HepG2 (cell line): ENCODE data around the gene CCDC192. TPM values are rescaled to one million over a fixed set of nuclear protein-coding genes. Genes with fewer than 3 reads are reported as not detected.
"Not testable (repeated sequence)": the region's sequence is repeated elsewhere in the genome, so short reads cannot be mapped to it uniquely, and the experiment has no call there.

ENCODE experiments used
- ATAC-seq: fragments of 200-7000 bp; cut with Tn5 transposase; 3 replicates; pipeline ENCODE4 v1.9.1; 2020; ENCODE audit warnings: mild to moderate bottlenecking, moderate library complexity
- BruUV-seq: library from RNA; stranded (reverse); fragments of 400-500 nt; replicated peaks from 2 replicates; lab custom pipeline; 2021; lab: Mats Ljungman, UMichigan
- CTCF ChIA-PET: fragments of 300-600 bp; formaldehyde crosslinking; extraction: SDS; loops from one replicate; lab custom pipeline; 2021; ENCODE audit warnings: low total read pairs, inconsistent platforms, low intra/inter-chr PET ratio; lab: Yijun Ruan, JAX
- POLR2A ChIA-PET: fragments of 350-600 bp; sonication (Branson Sonifier 250); formaldehyde crosslinking; loops from one replicate; lab custom pipeline; 2020; ENCODE audit warnings: antibody characterized with exemption, inconsistent platforms; lab: Yijun Ruan, JAX
- DNase-seq: peaks from one replicate; pipeline ENCODE4 v3.0.0-alpha.2; 2015; ENCODE audit warnings: low spot score
- FAIRE-seq: peaks from 3 replicates; lab custom pipeline; 2011; peaks lifted over from hg19 to GRCh38; lab: Jason Lieb, UNC
- H2AFZ ChIP-seq: one replicate; pipeline ENCODE4 v1.6.1; 2011; ENCODE audit warnings: low read length, inconsistent platforms
- H3K27ac ChIP-seq: fragments of 300-600 bp; 3 replicates; pipeline ENCODE4 v1.8.0; 2011; ENCODE audit warnings: mixed run types, mild to moderate bottlenecking, mixed read lengths, low read length, inconsistent platforms; ENCODE audit not compliant: insufficient read depth; ENCODE audit errors: extremely low read length
- H3K27me3 ChIP-seq, 2 experiments: fragments of 200-600 bp in 1 of 2; 2 replicates in 1 of 2; 3 replicates in 1 of 2; pipeline versions ENCODE4 v1.6.0 to v1.8.0; 2011; ENCODE audit warnings: low read length in 2 of 2, mild to moderate bottlenecking in 2 of 2, moderate library complexity in 2 of 2, inconsistent platforms in 1 of 2; ENCODE audit not compliant: insufficient read depth in 2 of 2, control insufficient read depth in 1 of 2
- H3K36me3 ChIP-seq, 2 experiments: fragments of 200-600 bp in 1 of 2; replicated peaks in 1 of 2; 2 replicates in 1 of 2; 3 replicates in 1 of 2; pipeline versions ENCODE4 v1.5.1 to v1.8.0; 2011; ENCODE audit warnings: low read length in 2 of 2, inconsistent platforms in 1 of 2; ENCODE audit not compliant: insufficient read depth in 2 of 2, control insufficient read depth in 1 of 2
- H3K4me1 ChIP-seq: 2 replicates; pipeline ENCODE4 v1.5.1; 2012; ENCODE audit warnings: low read length, inconsistent platforms; ENCODE audit not compliant: insufficient read depth
- H3K4me2 ChIP-seq: 2 replicates; pipeline ENCODE4 v1.6.0; 2011; ENCODE audit warnings: low read depth, low read length, inconsistent platforms
- H3K4me3 ChIP-seq, 3 experiments: fragments of 200-600 bp in 1 of 3; sonication (generic), shearing (Covaris generic) in 1 of 3; replicated peaks in 1 of 3; 2 replicates each; pipeline ENCODE4 v1.5.1; 2011 to 2016; ENCODE audit warnings: low read length in 3 of 3, inconsistent platforms in 2 of 3, low read depth in 2 of 3, mild to moderate bottlenecking in 2 of 3, control low read depth in 1 of 3, mixed read lengths in 1 of 3; ENCODE audit not compliant: insufficient read depth in 1 of 3
- H3K79me2 ChIP-seq: one replicate; pipeline ENCODE4 v1.6.1; 2011; ENCODE audit warnings: low read length, inconsistent platforms; ENCODE audit not compliant: insufficient read depth
- H3K9ac ChIP-seq: 2 replicates; pipeline ENCODE4 v1.6.0; 2011; ENCODE audit warnings: mild to moderate bottlenecking, low read depth, low read length, inconsistent platforms; ENCODE audit not compliant: insufficient read depth
- H3K9me3 ChIP-seq: 2 replicates; pipeline ENCODE4 v1.5.1; 2012; ENCODE audit warnings: mild to moderate bottlenecking, low read length
- H4K20me1 ChIP-seq: 2 replicates; pipeline ENCODE4 v1.6.0; 2011; ENCODE audit warnings: inconsistent platforms, mild to moderate bottlenecking, low read length, moderate library complexity; ENCODE audit not compliant: insufficient read depth
- MAFF ChIP-seq: IDR thresholded peaks from 2 replicates; pipeline ENCODE4 v1.6.1; 2011; ENCODE audit warnings: low read depth, low read length, improper control_type of control experiment
- MAFK ChIP-seq, 2 experiments: IDR thresholded peaks in 1 of 2; conservative IDR thresholded peaks in 1 of 2; 2 replicates each; pipeline ENCODE4 v1.6.1; 2011; ENCODE audit warnings: improper control_type of control experiment in 2 of 2, low read length in 2 of 2
- TOPORS ChIP-seq: sonication (generic); formaldehyde crosslinking; IDR thresholded peaks from 2 replicates; pipeline ENCODE4 v1.8.0; 2023; ENCODE audit warnings: mild to moderate bottlenecking, missing genetic modification reagents
- ZFP36L1 ChIP-seq: sonication (generic); formaldehyde crosslinking; IDR thresholded peaks from 2 replicates; pipeline ENCODE4 v1.8.0; 2022; ENCODE audit warnings: mild to moderate bottlenecking, missing genetic modification reagents, moderate library complexity
- ZNF550 ChIP-seq: sonication (generic); formaldehyde crosslinking; IDR thresholded peaks from 2 replicates; pipeline ENCODE4 v1.4.0; 2020; ENCODE audit warnings: mild to moderate bottlenecking, missing genetic modification reagents, borderline replicate concordance
- ZNF749 ChIP-seq: sonication (generic); formaldehyde crosslinking; IDR thresholded peaks from 2 replicates; pipeline ENCODE4 v1.8.0; 2022; ENCODE audit warnings: mild to moderate bottlenecking, missing genetic modification reagents, moderate library complexity, borderline replicate concordance
- ZSCAN29 ChIP-seq: sonication (generic); formaldehyde crosslinking; conservative IDR thresholded peaks from 2 replicates; pipeline ENCODE4 v1.4.0; 2020; ENCODE audit warnings: mild to moderate bottlenecking, missing genetic modification reagents
- WGBS: methylation state at CpG from one replicate; pipeline ENCODE4 v1.1.6; 2017; ENCODE audit warnings: low lambda C conversion rate; 5-methylcytosine and 5-hydroxymethylcytosine counted together
- in situ Hi-C: cut with HindIII; loops from 2 replicates; pipeline ENCODE4 v1.10.0; 2017; ENCODE audit warnings: low pct_unique_long_range_greater_than_20kb; ENCODE audit not compliant: extremely low pct_ligation_motif_present
- intact Hi-C: fragments of 100-400 bp; cut with micrococcal nuclease; formaldehyde crosslinking; loops from one replicate; pipeline ENCODE4 v1.10.0; 2022; ENCODE audit not compliant: unreplicated experiment
- polyA plus RNA-seq, 8 experiments: library from polyadenylated mRNA; depleted of rRNA in 3 of 8; stranded (reverse) in 7 of 8; unstranded in 1 of 8; fragments of >200 nt; fragmentation: Illumina TruSeq in 4 of 8; extraction: Trizol in 4 of 8; gene quantifications; 2 replicates each; pipeline versions ENCODE4 v1.2.1 to v1.2.3, GENCODE V29; 2011 to 2016; ENCODE audit warnings: low read depth in 4 of 8, missing spikeins in 1 of 8, mixed read lengths in 1 of 8; ENCODE audit not compliant: insufficient read depth in 1 of 8
- total RNA-seq, 5 experiments: library from RNA; depleted of rRNA; stranded (reverse); fragments of >200 nt; fragmentation: Illumina TruSeq; extraction: Trizol; gene quantifications; 2 replicates each; pipeline ENCODE4 v1.2.3, GENCODE V29; 2016; ENCODE audit warnings: low read depth in 1 of 5
- TF ChIP-seq, protein P1 (sequence below): sonication (generic); formaldehyde crosslinking; IDR thresholded peaks from 2 replicates; pipeline ENCODE4 v1.4.0; 2020; ENCODE audit warnings: missing genetic modification reagents

Gene CCDC192
- total and polyA plus RNA-seq, 2 of the 13 experiments (the other 11 are each of a cell fraction or from before 2014, with no cell fraction given), result not detected

DNA sequence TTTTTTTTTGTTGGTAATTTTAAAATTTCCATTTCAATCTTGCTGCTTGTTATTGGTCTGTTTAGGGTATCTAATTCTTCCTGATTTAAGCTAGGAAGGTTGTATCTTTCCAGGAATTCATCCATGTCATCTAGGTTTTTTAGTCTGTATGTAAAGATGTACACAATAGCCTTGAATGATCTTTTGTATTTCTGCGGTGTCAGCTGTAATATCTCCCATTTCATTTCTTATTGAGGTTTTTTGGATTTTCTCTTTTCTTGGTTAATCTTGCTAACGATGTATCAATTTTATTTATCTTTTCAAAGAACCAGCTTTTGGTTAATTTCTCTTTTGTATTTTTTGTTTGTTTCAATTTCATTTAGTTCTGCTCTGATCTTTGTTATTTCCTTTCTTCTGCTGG lies 79.3 kb downstream of the CCDC192 start:
- intact Hi-C loops, H3K27ac ChIP-seq, FAIRE-seq, CTCF ChIA-PET, H3K79me2 ChIP-seq, H2AFZ ChIP-seq, ATAC-seq, H3K4me3 ChIP-seq, H3K9me3 ChIP-seq, POLR2A ChIA-PET, DNase-seq, H4K20me1 ChIP-seq, H3K4me1 ChIP-seq, H3K27me3 ChIP-seq, H3K36me3 ChIP-seq, H3K4me2 ChIP-seq, in situ Hi-C loops, BruUV-seq, H3K9ac ChIP-seq: not testable (repeated sequence)
- peak in 1 of 2 experiments; percentile 62; a peak in 2 of 4 replicates for TF ChIP-seq MAFK (conservative IDR thresholded peaks at IDR 0.05 in 1 of 2, IDR thresholded peaks at IDR 0.05 in 1 of 2; ENCODE audit: low read length in 2 of 2)
- peak; percentile 39; the same call in 1 of the 2 replicates for TF ChIP-seq MAFF
- WGBS, result 6% methylated on average over 2 of the region's 2 CpGs

DNA sequence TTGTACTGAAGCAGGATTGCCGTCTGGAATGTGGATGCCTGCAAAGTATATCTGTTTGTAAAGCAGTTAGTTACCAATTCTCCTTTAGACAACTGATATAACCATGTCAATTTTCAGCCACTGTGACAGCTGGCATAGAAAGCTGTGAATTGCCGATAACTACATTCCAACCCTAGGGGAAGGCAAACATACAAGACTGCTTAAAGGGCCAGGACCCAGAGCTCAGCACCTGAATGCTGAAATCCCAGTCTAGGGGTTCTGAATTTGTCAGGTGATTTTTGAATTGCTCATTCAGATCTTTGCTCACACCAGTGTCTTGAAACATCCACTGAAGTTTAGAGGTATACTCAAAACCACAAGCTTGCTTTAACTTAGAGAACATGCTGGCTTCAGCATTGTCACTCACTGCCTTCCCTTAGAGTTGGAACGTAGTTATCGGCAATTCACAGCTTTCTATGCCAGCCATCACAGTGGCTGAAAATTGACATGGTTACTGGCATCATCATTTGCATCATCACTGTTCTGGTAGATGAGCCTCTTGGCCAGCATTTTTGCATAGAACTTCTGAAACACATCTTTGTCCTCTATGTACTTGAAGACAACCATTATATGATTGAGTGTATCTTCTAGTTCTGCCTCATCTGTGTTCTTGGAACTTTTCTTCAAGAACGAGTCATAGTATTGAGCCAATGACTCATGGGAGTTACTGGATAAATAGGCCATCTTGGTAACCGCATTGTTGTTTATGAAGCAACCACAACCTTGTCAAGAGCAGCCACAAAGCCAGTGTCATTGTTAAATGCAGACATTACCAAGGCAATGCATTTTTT lies 82.1 kb downstream of the CCDC192 start:
- POLR2A ChIA-PET, result no interaction called here
- Histone ChIP-seq H3K4me2 (no peak overlapping the region), H3K9ac (no peak overlapping the region), H3K27me3 (no peaks in the 10 kb centered on the region), H3K4me1 (no peaks in the 10 kb centered on the region), H3K36me3 (no peaks in the 10 kb centered on the region)
- ATAC-seq (no peak), FAIRE-seq (no peak)
- WGBS, result 25% methylated on average over 6 of the region's 6 CpGs
- TF ChIP-seq ZSCAN29 (no peak), ZNF550 (CRISPR knock-in tag) (no peak), TOPORS (CRISPR knock-in tag) (no peak), ZFP36L1 (CRISPR knock-in tag) (no peak), ZNF749 (no peak)
- TF ChIP-seq, protein P1, sequence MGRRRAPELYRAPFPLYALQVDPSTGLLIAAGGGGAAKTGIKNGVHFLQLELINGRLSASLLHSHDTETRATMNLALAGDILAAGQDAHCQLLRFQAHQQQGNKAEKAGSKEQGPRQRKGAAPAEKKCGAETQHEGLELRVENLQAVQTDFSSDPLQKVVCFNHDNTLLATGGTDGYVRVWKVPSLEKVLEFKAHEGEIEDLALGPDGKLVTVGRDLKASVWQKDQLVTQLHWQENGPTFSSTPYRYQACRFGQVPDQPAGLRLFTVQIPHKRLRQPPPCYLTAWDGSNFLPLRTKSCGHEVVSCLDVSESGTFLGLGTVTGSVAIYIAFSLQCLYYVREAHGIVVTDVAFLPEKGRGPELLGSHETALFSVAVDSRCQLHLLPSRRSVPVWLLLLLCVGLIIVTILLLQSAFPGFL (CRISPR knock-in tag), result no peak
- TF ChIP-seq, all 625 proteins: peak for 0
- no peak for DNase-seq
- no peak overlapping the region for H3K27ac ChIP-seq
- CTCF ChIA-PET, result no interaction called here
- H3K4me3 ChIP-seq, result no peak overlapping the region
- H2AFZ ChIP-seq, result no peak overlapping the region
- H4K20me1 ChIP-seq, result no peaks in the 10 kb centered on the region
- no peaks in the 10 kb centered on the region for H3K79me2 ChIP-seq
- no peaks in the 10 kb centered on the region for H3K9me3 ChIP-seq
- BruUV-seq, result no TSS peak
- in situ Hi-C loops, result no loop called here
- intact Hi-C loops, result no loop called here
